ENCODE data around the gene NRG3.
"Not testable (repeated sequence)": the region's sequence is repeated elsewhere in the genome, so short reads cannot be mapped to it uniquely, and the experiment has no call there.

DNA sequence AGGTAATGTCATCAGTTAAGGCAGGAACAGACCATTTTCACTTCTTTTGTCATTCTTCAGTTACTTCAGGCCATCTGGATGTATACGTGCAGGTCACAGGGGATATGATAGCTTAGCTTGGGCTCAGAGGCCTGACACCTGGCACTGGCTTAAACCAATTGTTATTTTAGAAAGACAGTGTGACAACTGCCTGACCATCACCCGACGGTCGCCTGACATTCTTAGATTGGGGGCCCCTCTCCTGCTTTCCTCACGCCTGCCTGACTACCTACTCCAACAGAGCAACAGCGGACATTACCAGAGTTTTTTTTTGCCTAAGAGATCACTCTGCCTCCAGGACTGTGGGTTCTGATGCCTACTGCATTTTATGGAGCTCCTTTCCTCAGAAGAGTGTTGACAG is 803.5 kb downstream of the NRG3 start:
- TF ChIP-seq, protein P1, sequence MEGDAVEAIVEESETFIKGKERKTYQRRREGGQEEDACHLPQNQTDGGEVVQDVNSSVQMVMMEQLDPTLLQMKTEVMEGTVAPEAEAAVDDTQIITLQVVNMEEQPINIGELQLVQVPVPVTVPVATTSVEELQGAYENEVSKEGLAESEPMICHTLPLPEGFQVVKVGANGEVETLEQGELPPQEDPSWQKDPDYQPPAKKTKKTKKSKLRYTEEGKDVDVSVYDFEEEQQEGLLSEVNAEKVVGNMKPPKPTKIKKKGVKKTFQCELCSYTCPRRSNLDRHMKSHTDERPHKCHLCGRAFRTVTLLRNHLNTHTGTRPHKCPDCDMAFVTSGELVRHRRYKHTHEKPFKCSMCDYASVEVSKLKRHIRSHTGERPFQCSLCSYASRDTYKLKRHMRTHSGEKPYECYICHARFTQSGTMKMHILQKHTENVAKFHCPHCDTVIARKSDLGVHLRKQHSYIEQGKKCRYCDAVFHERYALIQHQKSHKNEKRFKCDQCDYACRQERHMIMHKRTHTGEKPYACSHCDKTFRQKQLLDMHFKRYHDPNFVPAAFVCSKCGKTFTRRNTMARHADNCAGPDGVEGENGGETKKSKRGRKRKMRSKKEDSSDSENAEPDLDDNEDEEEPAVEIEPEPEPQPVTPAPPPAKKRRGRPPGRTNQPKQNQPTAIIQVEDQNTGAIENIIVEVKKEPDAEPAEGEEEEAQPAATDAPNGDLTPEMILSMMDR (conservative IDR thresholded peaks at IDR 0.05; ENCODE audit: low read length) = not testable (repeated sequence)
- not testable (repeated sequence) for TF ChIP-seq EZH2phosphoT487 (IDR thresholded peaks at IDR 0.05; ENCODE audit: borderline replicate concordance, low read depth, low read length)
